Measurements from ENCODE around the gene RB1.

Gene RB1

GRCh38 chr13:48496271-48497161 is 193.0 kb downstream of the RB1 start:
- no peak for DNase-seq (ENCODE audit: low spot score)

- DNase-seq (ENCODE audit: low spot score): no peak
Measured at GRCh38 chr13:48497669-48498068, 194.1 kb downstream of the RB1 start.

GRCh38 chr13:48500652-48501197 is 197.2 kb downstream of the RB1 start:
- peak; percentile 8 for DNase-seq (ENCODE audit: low spot score)

GRCh38 chr13:48501705-48502104 is 198.2 kb downstream of the RB1 start:
- no peak for DNase-seq (ENCODE audit: low spot score)

- DNase-seq (ENCODE audit: low spot score): no peak
Measured at GRCh38 chr13:48502601-48503319, 199.2 kb downstream of the RB1 start.

GRCh38 chr13:48504606-48505005 is 201.1 kb downstream of the RB1 start:
- DNase-seq (ENCODE audit: low spot score): no peak

DNA sequence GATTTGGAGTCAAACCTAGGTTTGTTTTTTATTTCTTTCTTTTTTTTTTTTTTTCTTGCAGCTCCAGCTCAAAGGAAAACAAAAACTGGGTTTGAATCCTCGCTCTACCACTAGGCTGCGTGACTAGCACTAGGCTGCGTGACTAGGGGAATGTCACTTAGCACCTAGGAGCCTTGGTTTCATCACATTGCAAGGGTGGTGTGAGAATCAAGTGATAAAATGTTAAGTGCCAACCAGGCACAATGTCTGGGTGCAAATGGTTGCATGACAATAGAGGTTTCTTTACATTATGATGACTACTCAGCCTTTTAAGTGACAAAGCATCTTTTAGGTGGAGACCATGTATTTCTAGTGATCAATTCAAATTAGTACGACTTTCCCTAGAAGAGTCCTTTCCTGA is 201.5 kb downstream of the RB1 start:
- DNase-seq (ENCODE audit: low spot score): no peak

GRCh38 chr13:48505597-48506091 is 202.1 kb downstream of the RB1 start:
- no peak for DNase-seq (ENCODE audit: low spot score)

DNA sequence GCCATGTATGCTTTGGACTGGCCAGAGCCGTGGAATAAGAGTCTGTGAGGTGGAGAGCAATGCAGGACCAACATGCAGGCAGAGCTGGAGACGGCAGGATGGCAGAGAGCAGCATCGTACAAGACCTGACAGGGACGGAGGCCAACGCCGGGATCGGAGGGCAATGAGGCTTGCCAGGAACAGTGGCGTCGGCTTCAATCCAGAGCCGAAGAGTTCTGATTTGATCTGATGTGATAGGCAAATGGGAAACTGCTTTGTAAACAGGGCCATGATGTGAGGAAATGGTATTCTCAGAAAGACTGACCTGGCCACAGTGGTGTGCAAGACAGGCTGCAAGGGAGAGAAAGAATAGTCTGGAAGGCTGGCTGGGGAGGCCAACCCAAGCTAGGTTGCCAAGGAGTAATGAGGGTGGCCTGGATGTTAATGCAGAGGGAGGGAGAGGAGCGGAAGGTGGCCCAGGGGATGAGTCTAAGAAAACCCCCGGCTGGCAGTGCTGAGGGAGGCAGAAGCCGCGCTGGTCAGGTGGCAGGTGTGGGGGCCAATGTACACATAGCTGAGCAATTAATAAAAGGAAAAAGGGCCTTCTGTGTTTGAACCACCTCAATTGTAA is 202.6 kb downstream of the RB1 start:
- no peak for DNase-seq (ENCODE audit: low spot score)

GRCh38 chr13:48507021-48507420 is 203.5 kb downstream of the RB1 start:
- no peak for DNase-seq (ENCODE audit: low spot score)

DNA sequence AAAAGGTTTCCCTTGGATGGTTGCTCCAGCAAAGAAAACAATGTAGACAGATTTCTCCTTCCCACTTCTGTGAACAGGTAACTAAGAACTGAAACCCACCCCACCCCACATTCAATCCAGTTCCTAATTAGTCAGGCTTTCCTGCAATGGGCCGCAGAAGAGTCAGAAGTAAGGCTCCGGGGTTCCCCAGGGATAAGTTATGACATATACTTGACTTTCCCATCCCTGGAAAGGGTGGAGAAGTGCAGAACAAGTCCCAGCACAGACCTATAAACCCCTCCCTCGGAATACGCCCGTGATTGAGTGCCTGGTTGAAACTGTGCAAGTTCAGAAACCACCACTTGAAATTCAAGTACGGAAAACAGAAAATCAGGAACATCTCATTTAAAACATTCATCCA is 204.5 kb downstream of the RB1 start:
- DNase-seq (ENCODE audit: low spot score): no peak

DNA sequence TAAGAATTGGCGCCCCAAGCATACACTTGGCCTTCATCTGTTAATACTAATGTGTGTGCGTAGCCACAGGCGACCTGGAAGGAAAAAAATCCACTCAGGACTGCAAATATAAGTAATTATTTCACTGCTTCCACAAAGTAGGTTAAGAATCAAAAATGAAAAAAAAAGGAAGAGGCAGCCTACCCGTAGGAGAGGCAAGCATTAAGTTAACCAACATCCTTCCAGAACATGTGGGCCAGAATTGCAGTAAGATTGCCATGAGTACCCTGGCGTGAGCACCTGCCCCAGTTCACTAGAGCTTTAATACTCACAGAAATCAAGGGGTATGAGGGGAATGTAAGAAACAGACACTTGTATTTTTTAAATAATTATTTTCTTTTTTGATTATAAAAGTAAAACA is 207.1 kb downstream of the RB1 start:
- no peak for DNase-seq (ENCODE audit: low spot score)

GRCh38 chr13:48511621-48512230 is 208.2 kb downstream of the RB1 start:
- no peak for DNase-seq (ENCODE audit: low spot score)

GRCh38 chr13:48514793-48515192 is 211.2 kb downstream of the RB1 start:
- DNase-seq (ENCODE audit: low spot score): no peak

DNA sequence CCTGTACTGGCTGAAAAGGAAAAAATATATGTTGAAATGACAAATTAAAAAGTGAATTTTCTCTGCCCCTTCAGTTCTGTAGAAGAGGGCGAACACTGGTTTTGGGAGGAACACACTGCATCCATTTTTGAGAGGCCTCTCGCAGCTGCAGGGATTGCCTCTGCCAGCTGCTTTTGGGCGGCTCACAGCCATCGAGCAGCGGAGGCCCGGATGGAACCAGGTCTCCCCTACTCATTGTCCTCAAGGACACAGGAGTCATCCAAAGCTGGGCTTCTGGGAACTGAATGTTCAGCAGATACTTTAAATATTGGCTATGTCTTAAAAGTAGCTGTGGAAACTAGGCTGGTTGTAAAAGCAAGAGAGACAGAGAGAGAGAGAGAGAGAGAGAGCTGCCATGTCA is 212.2 kb downstream of the RB1 start:
- DNase-seq (ENCODE audit: low spot score): no peak

DNA sequence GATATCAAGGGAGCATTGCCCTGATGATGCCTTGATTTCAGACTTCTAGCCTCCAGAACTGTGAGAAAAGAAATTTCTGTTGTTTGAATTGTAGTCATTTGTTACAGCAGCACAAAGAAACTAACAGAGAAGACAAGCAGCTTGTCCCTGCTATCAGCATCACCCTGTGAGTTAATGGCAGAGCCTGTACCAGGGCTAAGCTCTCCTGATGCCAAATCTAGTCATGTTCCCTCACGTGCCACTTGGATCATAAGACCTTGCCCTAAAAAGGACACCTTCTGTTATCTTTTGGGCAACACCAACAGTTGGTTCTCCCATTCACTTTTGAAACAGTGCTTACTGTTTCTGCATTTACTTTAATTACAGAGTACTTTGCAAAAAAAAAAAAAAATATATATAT is 214.5 kb downstream of the RB1 start:
- no peak for DNase-seq (ENCODE audit: low spot score)

GRCh38 chr13:48526286-48526685 is 222.7 kb downstream of the RB1 start:
- no peak for DNase-seq (ENCODE audit: low spot score)

DNA sequence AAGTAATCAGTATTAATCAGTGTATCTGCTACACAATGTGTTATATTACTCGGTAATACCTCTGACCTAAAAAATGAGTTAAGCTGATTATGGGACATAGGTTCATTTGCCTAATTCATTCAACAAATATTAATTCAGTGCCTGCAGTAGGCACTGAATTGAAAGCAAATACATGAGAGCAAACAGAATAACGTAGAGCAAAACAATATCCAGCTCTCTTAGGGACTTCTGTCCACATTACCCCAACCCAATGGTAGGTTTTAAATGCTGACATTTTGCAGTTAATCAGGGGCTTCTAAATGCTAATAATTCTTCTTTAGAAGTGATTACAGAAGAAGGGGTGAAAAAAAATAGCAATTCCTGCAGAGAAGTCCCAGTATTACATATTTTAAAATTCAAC is 224.4 kb downstream of the RB1 start:
- DNase-seq (ENCODE audit: low spot score): no peak

DNA sequence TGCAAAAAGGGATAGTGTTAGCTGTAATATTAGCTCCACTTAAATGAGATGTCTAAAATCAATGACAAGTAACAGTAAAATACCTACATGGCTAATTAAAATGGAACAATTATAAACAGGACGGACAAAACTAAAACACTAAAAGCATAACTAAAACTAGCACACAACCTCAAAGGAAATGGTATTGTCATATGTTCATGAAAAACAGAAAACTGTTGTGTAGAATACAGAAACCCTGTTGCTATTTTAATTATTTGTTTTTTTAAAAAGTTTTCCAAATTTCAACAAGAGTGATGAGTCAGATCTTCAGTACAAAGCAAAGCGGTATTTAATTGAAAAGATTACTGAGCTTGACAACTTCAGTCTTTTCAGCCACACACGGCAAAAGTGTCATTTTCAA is 225.2 kb downstream of the RB1 start:
- DNase-seq (ENCODE audit: low spot score): no peak

DNA sequence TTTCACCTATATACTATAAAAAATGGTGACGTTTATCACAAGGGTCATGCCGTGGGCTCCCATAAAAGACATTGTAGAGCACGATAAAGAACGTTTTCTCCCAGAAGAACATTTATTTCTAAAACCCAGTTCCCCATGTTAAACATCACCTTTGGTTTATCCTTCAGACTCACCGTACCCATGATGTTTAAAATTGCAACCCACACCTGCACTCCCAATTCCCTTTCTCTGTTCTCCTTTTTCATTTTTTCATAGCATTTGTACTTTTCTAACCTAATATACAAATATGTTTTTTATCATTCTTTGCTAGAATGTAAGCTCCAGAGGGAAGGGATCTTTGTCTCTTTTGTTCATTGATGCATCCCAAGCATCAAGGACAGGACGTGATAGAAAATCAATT is 227.3 kb downstream of the RB1 start:
- no peak for DNase-seq (ENCODE audit: low spot score)

Measured in RKO (cell line).